SH-SY5Y (cell line): ENCODE data around the gene RPL27A.

ENCODE experiments used
- GATA2 ChIP-seq: IDR thresholded peaks from 2 replicates; pipeline ENCODE4 v1.6.1; 2011; ENCODE audit warnings: mild to moderate bottlenecking, low read depth, low read length
- GATA3 ChIP-seq: IDR thresholded peaks from 2 replicates; pipeline ENCODE4 v1.6.1; 2011; ENCODE audit warnings: low read depth, mild to moderate bottlenecking, low read length, moderate library complexity

Gene RPL27A

GRCh38 chr11:8702598-8702915 lies 20.0 kb downstream of the RPL27A start:
- TF ChIP-seq GATA2 (no peak), GATA3 (no peak)

- TF ChIP-seq GATA2 = no peak
- no peak for TF ChIP-seq GATA3
Observed at GRCh38 chr11:8704136-8704535, 21.5 kb downstream of the RPL27A start.

- TF ChIP-seq GATA2 (no peak), GATA3 (no peak)
Observed at GRCh38 chr11:8705146-8705545, 22.6 kb downstream of the RPL27A start.

GRCh38 chr11:8706673-8707432 lies 24.3 kb downstream of the RPL27A start:
- TF ChIP-seq GATA3 (no peak), GATA2 (no peak)

- no peak for TF ChIP-seq GATA3
- TF ChIP-seq GATA2 = no peak
Observed at GRCh38 chr11:8707541-8708191, 25.1 kb downstream of the RPL27A start.

GRCh38 chr11:8709002-8709672 lies 26.5 kb downstream of the RPL27A start:
- TF ChIP-seq GATA2 = peak; percentile 88
- no peak for TF ChIP-seq GATA3

- TF ChIP-seq GATA2 = no peak
- TF ChIP-seq GATA3 = no peak
Observed at GRCh38 chr11:8709777-8710176, 27.2 kb downstream of the RPL27A start.

- no peak for TF ChIP-seq GATA3
- no peak for TF ChIP-seq GATA2
Observed at GRCh38 chr11:8711895-8712442, 29.4 kb downstream of the RPL27A start.

- TF ChIP-seq GATA3 (no peak), GATA2 (no peak)
Observed at GRCh38 chr11:8712506-8712905, 29.9 kb downstream of the RPL27A start.

GRCh38 chr11:8713760-8714454 lies 31.3 kb downstream of the RPL27A start:
- TF ChIP-seq GATA2 (no peak), GATA3 (no peak)

GRCh38 chr11:8714622-8715225 lies 32.1 kb downstream of the RPL27A start:
- TF ChIP-seq GATA2 = no peak
- TF ChIP-seq GATA3 = no peak

- TF ChIP-seq GATA2 (no peak), GATA3 (no peak)
Observed at GRCh38 chr11:8715501-8715900, 32.9 kb downstream of the RPL27A start.

- TF ChIP-seq GATA3 (no peak), GATA2 (no peak)
Observed at GRCh38 chr11:8717544-8717875, 34.9 kb downstream of the RPL27A start.
